ENCODE results near the gene SUV39H1.

SUV39H1 gene

DNA sequence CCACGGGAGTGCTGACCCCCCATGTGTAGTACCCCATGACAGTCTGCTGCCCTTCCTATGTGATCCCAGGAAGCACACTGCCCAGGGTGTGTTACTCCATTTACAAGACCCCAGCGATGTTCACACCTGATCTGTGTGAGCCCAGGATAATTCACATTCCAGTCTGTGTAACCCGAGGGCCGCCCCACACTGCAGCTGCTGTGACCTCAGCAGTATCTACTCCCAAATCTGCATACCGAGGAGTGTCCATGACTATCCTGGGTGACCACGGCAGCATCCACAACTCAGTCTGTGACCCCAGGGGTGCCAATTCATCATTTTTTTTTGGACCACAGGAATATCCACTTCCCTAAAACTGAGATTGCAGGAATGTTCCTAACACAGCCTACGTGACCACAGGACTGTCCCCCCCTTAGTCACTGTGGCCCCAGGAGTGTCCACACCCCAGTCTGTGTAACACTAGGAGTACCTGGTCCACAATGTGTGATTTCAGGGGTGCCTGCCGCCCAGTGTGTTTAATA, 57.2 kb downstream of the SUV39H1 start:
- TF ChIP-seq, protein P1, sequence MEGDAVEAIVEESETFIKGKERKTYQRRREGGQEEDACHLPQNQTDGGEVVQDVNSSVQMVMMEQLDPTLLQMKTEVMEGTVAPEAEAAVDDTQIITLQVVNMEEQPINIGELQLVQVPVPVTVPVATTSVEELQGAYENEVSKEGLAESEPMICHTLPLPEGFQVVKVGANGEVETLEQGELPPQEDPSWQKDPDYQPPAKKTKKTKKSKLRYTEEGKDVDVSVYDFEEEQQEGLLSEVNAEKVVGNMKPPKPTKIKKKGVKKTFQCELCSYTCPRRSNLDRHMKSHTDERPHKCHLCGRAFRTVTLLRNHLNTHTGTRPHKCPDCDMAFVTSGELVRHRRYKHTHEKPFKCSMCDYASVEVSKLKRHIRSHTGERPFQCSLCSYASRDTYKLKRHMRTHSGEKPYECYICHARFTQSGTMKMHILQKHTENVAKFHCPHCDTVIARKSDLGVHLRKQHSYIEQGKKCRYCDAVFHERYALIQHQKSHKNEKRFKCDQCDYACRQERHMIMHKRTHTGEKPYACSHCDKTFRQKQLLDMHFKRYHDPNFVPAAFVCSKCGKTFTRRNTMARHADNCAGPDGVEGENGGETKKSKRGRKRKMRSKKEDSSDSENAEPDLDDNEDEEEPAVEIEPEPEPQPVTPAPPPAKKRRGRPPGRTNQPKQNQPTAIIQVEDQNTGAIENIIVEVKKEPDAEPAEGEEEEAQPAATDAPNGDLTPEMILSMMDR (conservative IDR thresholded peaks at IDR 0.05; ENCODE audit: low read depth) = no peak
- no peak for DNase-seq (ENCODE audit: low spot score)
- ChIA-PET CTCF (no interaction called here), POLR2A (ENCODE audit: low non-redundant PET) (no interaction called here)
- no peak overlapping the region for H3K27ac ChIP-seq

DNA sequence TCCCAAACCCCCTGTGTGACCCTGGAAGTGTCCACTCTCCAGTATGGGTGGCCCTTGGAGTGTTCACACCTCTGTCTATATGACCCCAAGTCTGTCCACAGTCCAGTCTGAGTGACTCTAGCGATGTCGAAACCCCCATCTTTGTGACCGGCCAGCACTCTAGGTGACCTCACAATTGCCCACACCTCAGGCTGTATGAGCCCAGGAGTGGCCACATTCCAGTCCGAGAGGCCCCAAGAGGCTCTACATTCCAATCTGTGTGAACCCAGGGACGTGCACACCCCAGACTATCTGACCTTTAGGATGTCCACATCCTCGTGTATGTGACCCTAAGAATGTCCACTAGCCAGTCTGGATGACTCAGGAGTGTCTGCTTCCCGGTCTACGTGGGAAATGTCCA, 57.7 kb downstream of the SUV39H1 start:
- H3K27ac ChIP-seq = no peak overlapping the region
- TF ChIP-seq, protein P1 (conservative IDR thresholded peaks at IDR 0.05; ENCODE audit: low read depth) = no peak
- no peak for DNase-seq (ENCODE audit: low spot score)
- ChIA-PET CTCF (no interaction called here), POLR2A (ENCODE audit: low non-redundant PET) (no interaction called here)

All from RWPE1 (cell line).